Ramos (cell line): ENCODE results near the gene CSNK2A3.
"Not testable (repeated sequence)": the region's sequence is repeated elsewhere in the genome, so short reads cannot be mapped to it uniquely, and the experiment has no call there.

Source experiments
- in situ Hi-C: fragments of 300-500 bp; cut with MboI; formaldehyde crosslinking; loops from one replicate; pipeline ENCODE4 v1.14.3; 2022; ENCODE audit warnings: low sequenced_read_pairs; ENCODE audit not compliant: unreplicated experiment

CSNK2A3 gene

DNA sequence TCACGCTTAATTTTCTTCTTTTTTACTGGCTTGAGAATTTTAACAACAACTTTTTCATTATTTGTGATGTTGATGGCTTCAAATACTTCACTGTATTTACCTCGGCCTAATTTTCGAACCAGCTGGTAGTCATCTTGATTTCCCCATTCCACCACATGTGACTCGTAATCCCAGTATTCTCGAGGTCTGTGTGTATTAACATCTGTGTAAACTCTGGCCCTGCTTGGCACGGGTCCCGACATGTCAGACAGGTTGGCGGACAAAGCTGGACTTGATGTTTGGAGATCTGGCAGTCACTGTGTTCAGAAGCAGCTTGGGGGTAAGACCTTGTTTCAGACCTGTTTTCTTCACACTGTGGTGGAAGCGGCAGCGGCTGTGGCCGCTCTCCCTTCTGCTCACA is at the start of gene CSNK2A3:
Gene CSNK2A3 (minus strand): TSS at position 373 of the 400 bp plus-strand sequence. CDS start 131 bp downstream, at position 242.
- in situ Hi-C loops: not testable (repeated sequence)

DNA sequence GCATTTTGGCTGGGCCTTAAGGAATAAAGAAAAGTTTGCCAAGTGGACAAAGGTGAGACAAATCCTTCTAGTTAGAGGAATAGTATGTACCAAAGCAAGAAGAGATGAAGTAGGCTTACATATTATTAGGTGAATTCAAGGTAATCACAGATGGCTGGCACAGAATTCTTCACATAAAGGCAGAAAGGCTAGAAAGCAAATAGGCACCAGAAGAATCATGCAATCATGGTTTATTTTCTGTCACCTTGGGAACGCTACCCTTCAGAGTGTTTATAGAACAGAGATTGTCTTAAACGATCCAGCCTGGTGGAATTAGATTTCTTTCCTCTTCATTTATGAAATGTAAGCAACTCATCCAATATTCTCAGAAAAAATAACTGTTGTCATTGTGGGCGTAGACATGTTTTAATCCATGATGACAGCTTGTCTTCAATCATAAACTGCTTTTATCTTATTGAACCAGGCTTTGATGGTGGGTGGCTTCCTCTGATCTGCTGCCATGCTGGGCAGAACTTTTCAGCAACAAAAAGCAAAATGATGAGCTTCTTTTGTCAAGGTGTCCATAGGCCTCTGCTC is 49.0 kb upstream of the CSNK2A3 start:
- in situ Hi-C loops: no loop called here

DNA sequence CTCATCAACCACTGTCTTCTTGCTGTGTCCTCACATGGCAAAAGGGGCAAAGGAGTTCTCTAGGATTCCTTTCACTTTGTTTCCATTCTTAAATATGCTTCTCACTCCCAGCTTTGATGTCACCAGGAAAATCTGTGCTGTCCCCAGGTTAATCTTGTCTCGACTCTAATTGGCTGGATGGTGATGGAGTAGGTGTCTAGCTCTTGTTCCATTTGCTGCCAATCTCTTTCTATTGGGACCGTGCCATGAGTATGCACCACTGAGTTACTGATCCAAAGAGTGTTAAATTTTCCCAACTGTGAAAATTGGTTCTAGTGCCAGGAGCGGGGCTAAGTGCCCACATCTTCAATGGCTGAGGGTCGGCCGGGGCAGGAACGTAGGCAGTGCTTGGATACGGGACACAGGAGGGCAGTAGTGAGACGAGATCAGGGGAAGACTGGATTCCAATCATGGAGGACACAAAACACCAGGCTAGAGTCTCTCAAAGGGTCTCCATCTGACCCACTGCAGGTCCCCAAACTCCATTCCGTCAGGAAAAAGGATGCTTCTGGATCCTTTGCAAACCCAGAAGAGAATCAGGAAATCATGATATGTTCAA is 47.7 kb upstream of the CSNK2A3 start:
- in situ Hi-C loops: no loop called here

DNA sequence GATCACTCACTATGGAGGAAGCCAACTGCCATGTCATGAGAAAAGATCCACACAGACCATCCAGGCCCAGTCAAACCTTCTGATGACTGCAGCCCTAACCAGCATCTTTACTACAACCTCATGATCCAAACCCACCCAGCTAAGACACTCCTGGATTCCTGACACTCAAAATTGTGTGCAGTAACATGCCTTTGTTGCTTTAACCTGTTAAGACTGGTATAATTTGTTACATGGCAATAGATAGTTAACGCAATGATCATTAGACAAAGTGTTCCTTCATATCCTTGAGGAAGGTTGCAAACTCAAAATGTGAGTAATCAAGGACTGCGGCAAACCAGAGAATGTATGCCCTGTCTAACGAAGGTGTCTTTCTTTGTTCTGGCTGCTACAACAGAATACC is 47.1 kb upstream of the CSNK2A3 start:
- in situ Hi-C loops: no loop called here

DNA sequence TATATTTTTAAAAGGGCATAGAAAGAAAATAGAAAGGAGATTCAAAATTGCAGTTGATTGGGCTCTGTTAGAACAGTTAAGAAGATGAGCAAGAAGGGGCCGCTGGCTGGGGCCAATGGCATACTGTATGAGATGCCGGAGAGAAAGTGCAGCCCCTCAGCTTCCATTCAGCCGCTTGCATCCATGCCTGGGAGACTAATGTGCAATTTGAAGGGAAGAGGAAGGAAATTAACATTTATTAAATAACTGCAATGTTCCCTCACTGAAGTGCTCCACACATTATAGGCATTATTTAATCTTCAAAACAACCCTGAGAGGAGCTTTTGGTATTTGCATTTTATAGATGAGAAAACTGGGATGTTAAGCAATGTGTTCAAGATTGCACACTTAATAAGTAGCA is 44.7 kb upstream of the CSNK2A3 start:
- in situ Hi-C loops: no loop called here

DNA sequence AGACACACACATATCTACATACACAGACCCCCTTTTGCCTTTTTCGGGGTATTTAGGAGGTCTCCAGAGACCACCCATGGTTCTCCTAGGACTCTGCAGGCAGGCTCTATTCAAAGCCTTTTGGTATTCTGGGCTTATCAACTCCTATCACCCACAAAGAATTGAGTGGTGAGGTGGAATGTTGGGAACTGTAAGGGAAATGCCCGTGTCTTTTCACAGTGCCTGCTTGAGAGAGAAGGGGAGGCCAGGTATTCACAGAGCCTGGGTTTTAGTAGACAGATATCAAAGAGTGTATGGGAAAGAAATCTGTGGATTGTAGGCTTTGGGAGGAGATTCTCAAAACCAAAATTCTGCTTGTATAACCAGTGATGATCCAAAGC is 44.0 kb upstream of the CSNK2A3 start:
- in situ Hi-C loops: no loop called here

DNA sequence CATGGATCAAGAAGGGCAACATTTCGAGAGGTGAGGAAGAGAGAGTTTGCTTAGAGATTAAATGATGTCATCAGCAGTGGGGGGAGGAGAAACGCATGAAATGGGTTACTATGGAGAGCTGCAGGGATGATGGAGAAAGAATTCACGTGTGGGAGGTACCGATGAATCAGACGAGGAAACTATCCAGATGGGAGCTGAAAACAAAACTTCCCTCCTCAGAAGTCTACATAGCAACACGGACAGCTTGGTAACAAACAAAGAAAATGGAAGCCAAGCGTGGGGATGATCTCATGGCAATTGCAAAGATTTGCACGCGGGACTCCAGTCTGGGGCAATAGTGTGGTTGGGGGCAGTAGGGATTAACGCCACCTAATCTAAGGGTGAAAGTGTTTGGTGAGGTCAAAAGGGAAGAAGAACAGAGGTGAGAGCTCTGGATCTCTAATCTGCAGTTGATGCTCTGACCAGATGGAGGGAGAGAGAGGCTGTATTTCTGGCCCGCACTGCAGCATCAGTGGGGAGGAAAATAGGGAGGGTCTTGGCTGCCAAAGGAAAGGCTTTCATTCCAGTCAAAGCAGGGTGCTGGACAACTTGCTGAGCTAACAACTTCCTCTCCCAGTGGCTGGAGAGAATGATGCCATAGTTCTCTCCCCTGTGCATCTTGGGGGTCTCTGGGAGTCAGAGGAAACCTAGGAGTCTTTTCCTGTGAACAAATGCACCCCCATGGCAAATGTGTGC is 43.4 kb upstream of the CSNK2A3 start:
- in situ Hi-C loops: no loop called here

DNA sequence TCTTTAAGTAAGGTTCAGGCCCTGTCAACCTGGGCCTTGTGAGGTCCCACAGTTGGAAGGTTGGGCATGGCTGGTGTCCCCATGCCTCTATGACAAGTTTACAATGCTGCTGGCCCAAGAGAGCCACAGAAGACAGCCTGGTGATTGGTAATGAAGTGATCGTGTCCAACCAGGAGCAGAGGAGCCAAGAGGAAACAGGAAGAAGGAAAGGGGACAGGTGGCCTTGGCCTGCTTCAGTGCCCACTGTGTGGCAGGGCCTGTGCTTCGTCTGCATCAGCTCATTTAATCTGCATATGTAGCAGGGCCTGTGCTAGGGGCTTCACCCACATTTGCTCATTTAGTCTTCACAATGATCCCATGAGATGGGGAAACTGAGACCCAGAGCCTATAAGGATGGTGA is 42.1 kb upstream of the CSNK2A3 start:
- in situ Hi-C loops: no loop called here

DNA sequence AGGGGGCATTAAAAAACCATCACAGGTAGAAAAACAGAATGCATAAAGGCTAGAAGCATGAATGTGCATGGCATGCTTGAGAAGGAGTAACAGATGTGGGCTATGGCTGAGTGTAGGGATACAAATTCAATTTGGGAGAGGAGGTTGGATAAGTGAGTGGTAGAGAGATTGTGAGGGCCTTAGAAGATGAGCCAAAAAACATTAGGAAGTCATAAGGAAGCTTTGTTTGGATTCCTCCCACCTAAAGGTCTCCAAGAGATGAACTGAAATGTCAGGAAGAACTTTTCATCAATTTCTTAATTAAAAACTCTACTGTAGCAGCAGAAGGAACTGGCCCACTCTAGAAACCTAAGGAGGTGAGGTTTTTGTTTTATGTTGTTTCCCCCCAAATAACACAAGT is 41.2 kb upstream of the CSNK2A3 start:
- in situ Hi-C loops: no loop called here

DNA sequence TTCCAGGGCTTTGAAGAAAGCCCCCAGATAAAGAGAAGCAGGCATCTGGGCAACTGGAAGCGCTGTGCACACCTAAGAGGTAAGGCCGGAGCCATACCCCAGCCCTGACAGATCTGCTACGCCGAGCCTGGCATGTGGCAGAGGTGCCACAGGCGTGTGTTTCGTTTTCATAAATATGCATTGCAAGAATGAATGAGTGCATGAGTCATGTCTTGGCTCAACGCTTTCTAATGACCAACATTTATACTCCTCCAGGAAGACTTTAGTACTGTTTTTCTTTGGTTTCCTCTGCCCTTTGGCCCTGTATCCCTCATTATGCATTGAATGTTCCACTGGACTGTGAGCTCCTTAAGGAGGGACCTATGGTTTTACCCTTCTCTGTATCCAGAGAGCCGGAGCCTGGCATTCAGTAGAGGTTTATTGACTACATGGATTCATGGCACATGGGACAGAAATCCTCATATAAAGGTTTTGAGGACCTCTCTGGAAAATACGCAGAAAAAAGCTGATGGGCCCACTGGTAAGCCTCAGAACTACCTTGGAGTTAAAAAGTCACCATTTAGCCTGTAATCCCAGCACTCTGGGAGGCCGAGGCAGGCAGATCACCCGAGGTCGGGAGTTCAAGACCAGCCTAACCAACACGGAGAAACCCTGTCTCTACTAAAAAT is 38.9 kb upstream of the CSNK2A3 start:
- in situ Hi-C loops: no loop called here

DNA sequence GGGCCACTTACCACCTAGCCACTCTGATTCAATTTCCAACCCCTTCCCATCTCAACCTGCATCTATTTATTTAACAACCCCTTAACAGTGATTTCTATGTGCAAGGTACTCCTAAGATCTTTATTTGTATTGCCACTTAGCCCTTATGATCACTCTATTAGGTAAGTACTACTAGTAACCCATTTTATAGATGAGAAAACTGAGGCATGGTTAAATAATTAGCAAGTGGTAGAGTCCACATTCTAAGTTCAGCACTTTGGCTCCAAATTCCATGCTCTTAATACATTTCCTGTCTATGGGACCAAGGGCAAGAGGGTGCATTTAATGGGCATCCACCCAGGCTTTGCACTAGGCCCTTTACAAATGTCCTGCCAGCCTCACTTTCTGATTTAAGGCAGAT is 38.1 kb upstream of the CSNK2A3 start:
- in situ Hi-C loops: no loop called here

DNA sequence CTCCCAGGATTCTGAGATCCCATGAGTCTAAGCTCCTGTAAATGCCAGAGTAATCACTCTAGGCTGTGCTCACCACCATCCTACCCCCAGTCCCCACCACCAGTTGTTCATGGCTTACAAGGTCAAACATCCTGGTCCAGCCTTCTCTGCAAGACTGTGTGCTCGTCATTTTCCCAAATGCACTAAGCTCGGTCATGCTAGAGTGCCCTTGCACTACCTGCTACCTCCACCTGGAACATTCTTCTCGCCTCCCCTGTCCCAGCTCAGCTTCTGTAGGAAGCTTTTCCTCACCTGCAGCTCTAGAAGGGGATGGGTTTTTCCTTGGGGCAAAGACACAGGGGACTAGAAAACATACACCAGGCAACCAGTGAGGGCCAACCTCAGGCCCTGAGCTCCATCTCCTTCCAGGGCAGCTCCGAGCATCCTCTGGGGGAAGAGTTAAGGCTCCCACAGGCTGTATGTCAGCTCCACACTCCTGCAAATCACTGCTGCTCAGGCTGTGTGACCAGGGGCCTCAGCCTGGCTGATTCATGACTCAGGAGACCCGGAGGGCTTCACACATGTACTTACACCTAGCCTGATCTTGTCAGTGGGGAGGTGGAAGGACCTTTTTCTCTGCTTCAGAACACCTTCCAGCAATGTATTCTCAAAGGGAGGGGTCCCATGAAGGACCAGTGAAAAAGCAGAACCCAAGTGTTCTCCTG is 37.2 kb upstream of the CSNK2A3 start:
- in situ Hi-C loops: no loop called here

DNA sequence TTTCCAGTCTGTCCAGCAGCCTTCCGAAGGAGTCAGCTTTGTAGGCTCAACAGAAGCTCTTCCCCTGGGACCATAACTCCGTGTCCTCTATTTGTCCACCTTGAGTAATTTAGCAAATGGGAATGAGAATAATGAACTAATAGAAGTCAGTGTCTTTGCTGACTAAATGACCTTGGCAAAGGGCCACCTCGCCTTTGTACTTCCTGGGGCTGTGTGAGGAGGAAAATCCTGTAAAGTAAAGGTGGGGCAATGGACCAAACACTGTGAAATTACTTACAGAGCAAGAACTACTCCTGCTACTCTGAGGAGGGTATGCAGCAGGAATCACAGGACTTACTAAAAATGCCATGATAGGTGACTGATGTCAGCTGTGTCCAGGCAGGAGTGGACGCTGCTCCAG is 36.2 kb upstream of the CSNK2A3 start:
- in situ Hi-C loops: no loop called here

DNA sequence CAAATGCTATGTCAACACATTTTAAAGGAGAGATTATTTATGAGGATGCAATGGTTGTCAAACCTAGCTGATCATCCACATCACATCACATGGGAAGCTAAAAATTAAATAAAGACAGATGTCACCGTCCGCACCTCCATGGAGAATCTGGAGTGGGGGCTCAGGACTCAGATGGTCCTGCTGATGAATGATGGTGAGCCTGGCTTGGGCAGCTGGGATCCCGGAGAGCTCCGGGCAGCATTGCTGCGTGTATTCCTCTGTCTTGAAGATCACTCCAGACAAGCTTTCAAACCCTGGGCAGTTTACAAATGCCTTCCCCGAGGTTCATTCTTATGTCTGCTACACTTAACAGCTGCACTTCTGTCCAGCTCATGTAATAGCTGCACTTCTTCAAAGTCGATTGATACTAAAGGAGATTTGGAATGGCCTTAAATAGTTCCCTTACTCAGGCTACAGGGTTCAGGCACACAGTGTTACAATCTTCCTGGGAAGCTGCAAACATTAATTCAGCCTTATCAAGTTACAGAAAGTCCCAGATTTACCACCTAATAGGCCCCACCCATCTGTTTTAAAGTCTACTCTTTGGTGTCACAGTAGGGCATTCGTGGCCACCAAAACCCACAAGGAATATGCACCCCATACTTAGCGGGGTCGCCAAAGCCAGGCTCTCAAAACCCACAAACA is 34.7 kb upstream of the CSNK2A3 start:
- in situ Hi-C loops: no loop called here

DNA sequence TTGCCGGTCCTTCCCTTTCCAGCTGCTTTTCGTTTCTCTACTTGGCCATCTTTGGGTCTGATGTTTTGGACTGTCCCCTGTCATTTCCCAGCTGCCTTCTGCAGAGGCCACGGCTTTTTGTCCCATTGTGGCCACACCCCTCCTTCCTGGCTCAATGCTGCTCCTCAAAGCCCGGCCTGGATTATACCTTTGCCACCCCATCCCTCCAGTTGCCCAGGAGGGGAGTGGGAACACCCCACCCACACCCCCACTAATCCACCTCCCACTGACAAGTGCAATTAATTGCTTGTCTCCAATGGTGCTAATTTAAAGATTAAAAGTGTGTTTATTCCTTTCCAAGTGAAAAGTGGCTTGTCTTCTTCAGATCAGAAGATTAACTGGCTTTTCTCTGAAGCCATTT is 34.2 kb upstream of the CSNK2A3 start:
- in situ Hi-C loops: no loop called here

DNA sequence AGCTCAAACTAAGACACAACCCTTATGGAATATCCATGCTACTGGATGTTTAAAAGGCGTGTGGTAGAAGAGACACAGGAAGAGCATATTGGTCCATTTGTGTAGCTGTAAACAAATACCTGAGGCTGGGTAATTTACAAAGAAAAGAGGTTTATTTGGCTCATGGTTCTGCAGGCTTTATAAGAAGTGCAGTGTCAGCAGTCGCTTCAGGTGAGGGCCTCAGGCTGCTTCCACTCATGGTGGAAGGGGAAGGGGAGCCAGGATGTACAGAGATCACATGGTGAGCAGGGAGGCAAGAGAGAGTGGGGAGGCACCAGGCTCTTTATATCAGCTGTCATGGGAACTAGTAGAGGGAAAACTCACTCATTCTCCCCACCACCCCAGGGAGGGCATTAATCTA is 31.8 kb upstream of the CSNK2A3 start:
- in situ Hi-C loops: no loop called here

DNA sequence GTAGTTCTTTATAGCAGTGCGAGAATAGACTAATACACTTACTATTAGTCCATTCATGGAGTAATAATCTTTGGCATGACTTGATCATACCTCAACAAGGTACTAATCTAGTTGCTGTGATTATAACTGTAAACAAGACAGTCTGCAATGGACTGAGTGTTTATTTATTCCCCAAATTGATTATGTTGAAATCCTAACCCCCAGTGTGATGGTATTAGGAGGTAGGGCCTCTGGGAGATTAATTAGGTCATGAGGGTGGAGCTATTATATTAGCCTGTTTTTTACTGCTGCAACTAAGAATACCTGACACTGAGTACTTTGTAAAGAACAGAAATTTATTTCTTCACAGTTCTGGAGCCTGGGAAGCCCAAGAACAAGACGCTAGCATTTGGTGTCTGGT is 30.9 kb upstream of the CSNK2A3 start:
- in situ Hi-C loops: no loop called here

DNA sequence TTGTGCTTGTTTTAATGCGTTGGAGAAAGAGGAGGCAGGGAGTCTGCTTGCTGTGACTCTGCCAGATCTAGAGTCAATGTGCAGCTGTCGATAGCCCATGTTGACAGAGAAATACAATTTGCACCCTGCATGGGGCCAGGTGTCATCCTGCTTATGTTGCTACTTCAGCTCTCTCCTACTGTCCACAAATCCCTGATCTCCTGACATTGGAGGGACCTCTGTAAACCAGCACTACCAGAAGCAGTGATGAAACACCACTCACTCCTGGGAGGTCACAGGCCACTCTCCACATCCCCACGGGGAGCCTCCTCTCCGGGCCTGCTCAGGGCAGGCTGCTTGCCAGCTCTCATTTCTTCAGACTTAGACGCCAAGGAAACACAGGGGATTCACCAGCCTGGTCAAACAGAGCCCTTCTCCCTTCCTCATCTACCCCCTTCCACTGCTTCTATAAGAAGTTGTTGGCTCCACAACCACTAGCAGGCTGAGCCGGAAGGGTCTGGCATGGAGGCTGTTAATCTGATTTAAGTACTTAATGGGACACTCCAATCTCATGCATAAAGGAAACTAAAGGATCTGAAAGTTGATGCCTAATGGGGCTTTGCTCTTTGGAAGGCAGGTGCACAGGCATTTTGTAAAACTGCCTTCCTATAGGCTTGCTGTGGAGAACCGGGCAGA is 29.9 kb upstream of the CSNK2A3 start:
- in situ Hi-C loops: no loop called here

DNA sequence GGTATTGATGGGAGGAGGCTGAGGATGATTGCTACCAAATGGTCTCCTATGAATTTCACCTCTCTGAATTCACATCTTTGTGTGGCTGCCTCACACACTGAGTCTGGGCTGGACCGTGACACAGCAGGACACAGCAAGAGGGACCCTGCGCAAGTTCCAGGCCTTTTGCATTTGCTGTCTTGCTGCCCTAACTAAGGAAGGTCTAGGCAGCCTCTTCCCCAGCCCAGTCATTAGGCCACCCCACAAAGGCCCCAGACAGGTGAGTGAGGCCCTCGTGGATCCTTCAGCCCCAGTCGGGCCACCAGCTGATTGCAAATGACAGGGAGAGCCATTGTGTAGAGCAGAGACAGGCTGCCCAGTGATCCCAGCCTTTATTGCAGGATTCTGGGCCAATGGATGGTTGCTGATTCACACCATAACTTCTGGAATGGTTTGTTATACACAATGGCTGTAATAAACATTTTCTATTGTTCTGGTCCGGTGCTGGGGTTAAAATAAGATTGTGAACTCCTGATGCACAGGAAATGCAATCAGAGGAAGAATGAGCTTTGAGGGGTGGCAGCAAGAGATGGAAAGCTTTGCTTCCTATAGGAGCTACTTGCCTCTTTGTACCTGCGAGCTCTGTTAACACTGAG is 28.5 kb upstream of the CSNK2A3 start:
- in situ Hi-C loops: no loop called here
